ENCODE measurements around the gene ATP2B2.

- TF ChIP-seq POLR2A (IDR thresholded peaks at IDR 0.05) (no peak), CTCF (IDR thresholded peaks at IDR 0.05 in 4 of 5, conservative IDR thresholded peaks at IDR 0.05 in 1 of 5) (no peak)
These were observed 28.7 kb upstream of the ATP2B2 start for GRCh38 chr3:10534066-10534465.
